GM15510 (cell line): Measurements from ENCODE around the gene AKR1A1.

Experiments
- POLR2A ChIP-seq: IDR thresholded peaks from 3 replicates; pipeline ENCODE4 v1.6.1; 2011; ENCODE audit warnings: borderline replicate concordance; ENCODE audit not compliant: insufficient read length; ENCODE audit errors: extremely low read depth

AKR1A1 gene

GRCh38 chr1:45550401-45551351 lies at the start of gene AKR1A1:
AKR1A1 (plus strand) TSS chr1:45550826; CDS start chr1:45561795, 10,969 bp downstream.
- peak; percentile 91 for TF ChIP-seq POLR2A

- no peak for TF ChIP-seq POLR2A
These were observed 49.1 kb upstream of the AKR1A1 start for GRCh38 chr1:45501505-45501859.

- TF ChIP-seq POLR2A, result no peak
These were observed 46.9 kb upstream of the AKR1A1 start for GRCh38 chr1:45503462-45504360.

- no peak for TF ChIP-seq POLR2A
These were observed 43.4 kb upstream of the AKR1A1 start for GRCh38 chr1:45507195-45507594.

- TF ChIP-seq POLR2A, result no peak
These were observed 42.7 kb upstream of the AKR1A1 start for GRCh38 chr1:45507893-45508292.

- TF ChIP-seq POLR2A, result no peak
These were observed 42.1 kb upstream of the AKR1A1 start for GRCh38 chr1:45508295-45509151.

GRCh38 chr1:45510036-45510971 lies 40.3 kb upstream of the AKR1A1 start:
- no peak for TF ChIP-seq POLR2A

- no peak for TF ChIP-seq POLR2A
These were observed 39.6 kb upstream of the AKR1A1 start for GRCh38 chr1:45510972-45511527.

- TF ChIP-seq POLR2A, result no peak
These were observed 38.0 kb upstream of the AKR1A1 start for GRCh38 chr1:45512641-45513054.

GRCh38 chr1:45516036-45516435 lies 34.6 kb upstream of the AKR1A1 start:
- TF ChIP-seq POLR2A, result no peak

- TF ChIP-seq POLR2A, result no peak
These were observed 34.2 kb upstream of the AKR1A1 start for GRCh38 chr1:45516465-45516864.

- no peak for TF ChIP-seq POLR2A
These were observed 31.7 kb upstream of the AKR1A1 start for GRCh38 chr1:45518910-45519309.
